ENCODE results near the gene BOLA2B. TPM values are rescaled to one million over a fixed set of nuclear protein-coding genes. Genes with fewer than 3 reads are reported as not detected.

BOLA2B gene
- total RNA-seq, 1 donor from 2014 or later = 59.3 TPM

DNA sequence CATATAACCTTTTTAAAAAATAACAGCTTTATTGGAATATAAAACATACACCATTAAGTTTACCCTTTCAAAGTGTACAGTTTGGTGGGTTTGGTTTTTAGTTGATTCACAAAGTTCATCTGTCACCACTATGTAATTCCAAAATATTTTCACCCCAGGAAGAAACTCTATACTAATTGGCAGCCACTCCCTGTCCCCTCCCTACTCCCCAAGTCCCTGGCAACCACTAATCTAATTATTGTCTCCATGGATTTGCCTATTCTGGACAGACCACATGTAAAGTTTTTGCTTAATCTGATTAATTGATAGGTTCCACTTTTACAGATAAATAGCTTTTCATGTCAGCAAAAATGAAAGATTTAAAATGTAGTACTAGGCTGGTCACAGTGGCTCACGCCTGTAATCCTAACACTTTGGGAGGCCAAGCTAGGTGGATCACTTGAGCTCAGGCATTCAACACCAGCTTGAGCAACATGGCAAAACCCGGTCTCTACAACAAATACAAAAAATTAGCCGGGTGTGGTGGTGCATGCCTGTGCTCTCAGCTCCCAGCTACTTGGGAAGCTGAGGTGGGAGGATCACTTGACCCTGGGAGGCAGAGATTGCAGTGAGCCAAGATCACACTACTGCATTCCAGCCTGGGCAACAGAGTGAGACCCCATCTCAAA, 45.5 kb downstream of the BOLA2B start:
- Histone ChIP-seq H3K36me3 (no peaks in the 10 kb centered on the region), H3K9me3 (no peaks in the 10 kb centered on the region), H3K27me3 (no peaks in the 10 kb centered on the region), H3K4me3 (no peak overlapping the region), H3K27ac (no peak overlapping the region), H3K4me1 (no peaks in the 10 kb centered on the region)
- DNase-seq (no peak), ATAC-seq (no peak)
- TF ChIP-seq, protein P1, sequence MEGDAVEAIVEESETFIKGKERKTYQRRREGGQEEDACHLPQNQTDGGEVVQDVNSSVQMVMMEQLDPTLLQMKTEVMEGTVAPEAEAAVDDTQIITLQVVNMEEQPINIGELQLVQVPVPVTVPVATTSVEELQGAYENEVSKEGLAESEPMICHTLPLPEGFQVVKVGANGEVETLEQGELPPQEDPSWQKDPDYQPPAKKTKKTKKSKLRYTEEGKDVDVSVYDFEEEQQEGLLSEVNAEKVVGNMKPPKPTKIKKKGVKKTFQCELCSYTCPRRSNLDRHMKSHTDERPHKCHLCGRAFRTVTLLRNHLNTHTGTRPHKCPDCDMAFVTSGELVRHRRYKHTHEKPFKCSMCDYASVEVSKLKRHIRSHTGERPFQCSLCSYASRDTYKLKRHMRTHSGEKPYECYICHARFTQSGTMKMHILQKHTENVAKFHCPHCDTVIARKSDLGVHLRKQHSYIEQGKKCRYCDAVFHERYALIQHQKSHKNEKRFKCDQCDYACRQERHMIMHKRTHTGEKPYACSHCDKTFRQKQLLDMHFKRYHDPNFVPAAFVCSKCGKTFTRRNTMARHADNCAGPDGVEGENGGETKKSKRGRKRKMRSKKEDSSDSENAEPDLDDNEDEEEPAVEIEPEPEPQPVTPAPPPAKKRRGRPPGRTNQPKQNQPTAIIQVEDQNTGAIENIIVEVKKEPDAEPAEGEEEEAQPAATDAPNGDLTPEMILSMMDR (IDR thresholded peaks at IDR 0.05) = no peak
- intact Hi-C loops (cut with DNase I) = no loop called here

GRCh38 chr16:30145657-30146056, 47.8 kb downstream of the BOLA2B start:
- intact Hi-C loops (cut with DNase I) = no loop called here

DNA sequence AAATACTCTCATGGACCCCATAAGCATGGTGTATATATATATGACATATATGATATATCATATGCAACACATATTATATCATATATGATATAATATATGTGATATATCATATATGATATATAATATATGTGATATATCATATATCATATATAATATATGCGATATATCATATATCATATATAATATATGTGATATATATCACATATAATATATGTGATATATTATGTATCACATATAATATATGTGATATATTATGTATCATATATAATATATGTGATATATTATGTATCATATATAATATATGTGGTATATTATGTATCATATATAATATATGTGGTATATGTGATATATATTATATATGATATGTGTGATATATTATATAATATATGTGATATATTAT, 48.5 kb downstream of the BOLA2B start:
- H3K4me3 ChIP-seq = no peak overlapping the region
- no peaks in the 10 kb centered on the region for H3K4me1 ChIP-seq
- ATAC-seq (no peak), DNase-seq (no peak)
- no peak overlapping the region for H3K27ac ChIP-seq
- no peaks in the 10 kb centered on the region for H3K27me3 ChIP-seq
- no peaks in the 10 kb centered on the region for H3K9me3 ChIP-seq
- H3K36me3 ChIP-seq = no peaks in the 10 kb centered on the region
- intact Hi-C loops (cut with DNase I) = no loop called here
- TF ChIP-seq, protein P1 (IDR thresholded peaks at IDR 0.05) = no peak

More at GRCh38 chr16:30145657-30146056, 47.8 kb downstream of the BOLA2B start:
- no peak overlapping the region for H3K4me3 ChIP-seq
- no peak for DNase-seq
- no peaks in the 10 kb centered on the region for H3K36me3 ChIP-seq
- no peak for ATAC-seq
- H3K9me3 ChIP-seq = no peaks in the 10 kb centered on the region
- H3K27ac ChIP-seq = no peak overlapping the region
- H3K4me1 ChIP-seq = no peaks in the 10 kb centered on the region
- TF ChIP-seq, protein P1 (IDR thresholded peaks at IDR 0.05) = no peak
- no peaks in the 10 kb centered on the region for H3K27me3 ChIP-seq

DNA sequence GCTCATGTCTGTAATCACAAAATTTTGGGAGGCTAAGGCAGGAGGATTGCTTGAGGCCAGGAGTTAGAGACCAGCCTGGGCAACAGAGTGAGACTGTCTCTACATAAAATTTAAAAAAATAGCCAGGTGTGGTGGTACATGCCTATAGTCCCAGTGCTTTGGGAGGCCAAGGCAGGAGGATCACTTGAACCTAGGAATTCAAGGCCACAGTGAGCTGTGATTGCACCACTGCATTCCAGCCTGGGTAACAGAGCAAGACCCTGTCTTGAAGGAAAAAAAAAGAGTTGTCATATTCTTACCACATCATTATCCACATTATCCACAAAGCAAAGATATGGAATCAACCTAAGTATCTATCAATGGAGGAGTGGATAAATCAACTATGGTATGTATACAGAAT, 49.4 kb downstream of the BOLA2B start:
- TF ChIP-seq, protein P1 (IDR thresholded peaks at IDR 0.05) = no peak
- no peaks in the 10 kb centered on the region for H3K4me1 ChIP-seq
- intact Hi-C loops (cut with DNase I) = no loop called here
- DNase-seq = no peak
- H3K36me3 ChIP-seq = no peaks in the 10 kb centered on the region
- ATAC-seq = no peak
- no peaks in the 10 kb centered on the region for H3K9me3 ChIP-seq
- no peak overlapping the region for H3K4me3 ChIP-seq
- H3K27ac ChIP-seq = no peak overlapping the region
- no peaks in the 10 kb centered on the region for H3K27me3 ChIP-seq

DNA sequence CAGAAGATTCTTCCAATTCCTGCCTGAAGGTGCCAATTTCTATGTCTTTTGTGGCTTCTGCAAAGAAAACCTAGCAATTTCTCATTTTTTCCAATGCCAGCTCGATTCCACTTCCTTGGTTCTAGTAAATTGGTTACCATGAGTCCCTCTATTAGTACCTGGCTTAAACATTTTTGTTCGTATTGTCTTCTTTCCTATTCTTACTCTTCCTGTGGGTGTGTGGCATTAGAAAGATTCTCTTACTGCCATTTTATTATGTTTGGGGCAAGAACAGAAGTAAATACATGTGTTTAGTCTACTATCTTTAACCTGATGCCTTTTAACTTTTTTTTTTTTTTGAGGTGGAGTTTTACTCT, 50.1 kb downstream of the BOLA2B start:
- no peak overlapping the region for H3K27ac ChIP-seq
- intact Hi-C loops (cut with DNase I) = no loop called here
- DNase-seq (no peak), ATAC-seq (no peak)
- no peaks in the 10 kb centered on the region for H3K27me3 ChIP-seq
- TF ChIP-seq, protein P1 (IDR thresholded peaks at IDR 0.05) = no peak
- H3K36me3 ChIP-seq = no peaks in the 10 kb centered on the region
- H3K9me3 ChIP-seq = no peaks in the 10 kb centered on the region
- no peak overlapping the region for H3K4me3 ChIP-seq
- H3K4me1 ChIP-seq = no peaks in the 10 kb centered on the region

Other genes starting within 250 kb of the BOLA2B start
- 133 TPM for gene TMEM219, start 231.6 kb downstream of the BOLA2B start, total RNA-seq
- 75.4 TPM for gene TAOK2, start 219.8 kb downstream of the BOLA2B start, total RNA-seq
- 20.3 TPM for gene HIRIP3, start 198.0 kb downstream of the BOLA2B start, total RNA-seq
- 65.3 TPM for gene INO80E, start 197.4 kb downstream of the BOLA2B start, total RNA-seq
- gene DOC2A, start 182.6 kb downstream of the BOLA2B start, total RNA-seq = 2.6 TPM
- gene C16orf92, start 170.5 kb downstream of the BOLA2B start, total RNA-seq = not detected
- gene TLCD3B, start 162.4 kb downstream of the BOLA2B start, total RNA-seq = not detected
- gene ALDOA, start 127.9 kb downstream of the BOLA2B start, total RNA-seq = 689 TPM
- 74.2 TPM for gene PPP4C, start 117.7 kb downstream of the BOLA2B start, total RNA-seq
- 1.4 TPM for gene TBX6, start 101.7 kb downstream of the BOLA2B start, total RNA-seq
- gene YPEL3, start 97.5 kb downstream of the BOLA2B start, total RNA-seq = 93.6 TPM
- 11.5 TPM for gene GDPD3, start 80.1 kb downstream of the BOLA2B start, total RNA-seq
- 93.7 TPM for gene MAPK3, start 70.4 kb downstream of the BOLA2B start, total RNA-seq
- gene CORO1A, start 10.1 kb downstream of the BOLA2B start, total RNA-seq = 70.0 TPM
- gene SLX1A, start 209 bp upstream of the BOLA2B start, total RNA-seq = 49.4 TPM
- gene SULT1A3, start 5.6 kb upstream of the BOLA2B start, total RNA-seq = 10.6 TPM
- 19.9 TPM for gene NPIPB13, start 54.8 kb upstream of the BOLA2B start, total RNA-seq
- gene CD2BP2, start 161.6 kb upstream of the BOLA2B start, total RNA-seq = 51.5 TPM
- gene TBC1D10B, start 176.8 kb upstream of the BOLA2B start, total RNA-seq = 36.0 TPM
- gene MYL11, start 181.1 kb upstream of the BOLA2B start, total RNA-seq = not detected
- gene SEPTIN1, start 188.9 kb upstream of the BOLA2B start, total RNA-seq = 8.6 TPM
- 6.1 TPM for gene ZNF48, start 201.8 kb upstream of the BOLA2B start, total RNA-seq
- gene ZNF771, start 213.9 kb upstream of the BOLA2B start, total RNA-seq = 4.5 TPM
- gene DCTPP1, start 236.4 kb upstream of the BOLA2B start, total RNA-seq = 17.9 TPM

Data from upper lobe of right lung (tissue), 1 donor.